Measurements from ENCODE around the gene GRK5. TPM values are rescaled to one million over a fixed set of nuclear protein-coding genes. Genes with fewer than 3 reads are reported as not detected.

The GRK5 gene
- total RNA-seq, 2 donors from 2014 or later, result 3.4 to 4.9 TPM

DNA sequence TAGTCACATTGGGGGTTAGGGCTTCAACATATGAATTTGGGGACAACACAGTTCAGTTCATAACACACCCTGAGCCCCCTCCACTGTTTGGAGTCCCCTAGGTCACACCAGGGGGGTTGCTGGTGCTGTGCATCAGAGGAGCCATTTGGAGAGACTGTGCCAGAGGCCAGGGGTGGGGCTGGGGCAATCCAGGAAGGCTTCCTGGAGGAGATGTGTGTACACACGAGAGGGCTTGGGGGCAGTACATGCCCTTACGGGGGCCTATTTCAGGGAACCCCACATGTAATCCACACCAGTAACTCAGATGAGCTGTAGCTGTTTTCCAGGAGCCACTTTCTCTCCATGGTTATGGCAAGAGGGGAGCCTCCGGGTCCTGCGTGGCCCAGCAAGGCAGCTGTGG is 151.7 kb downstream of the GRK5 start:
- intact Hi-C loops (cut with DNase I), result no loop called here
- ATAC-seq, result no peak

DNA sequence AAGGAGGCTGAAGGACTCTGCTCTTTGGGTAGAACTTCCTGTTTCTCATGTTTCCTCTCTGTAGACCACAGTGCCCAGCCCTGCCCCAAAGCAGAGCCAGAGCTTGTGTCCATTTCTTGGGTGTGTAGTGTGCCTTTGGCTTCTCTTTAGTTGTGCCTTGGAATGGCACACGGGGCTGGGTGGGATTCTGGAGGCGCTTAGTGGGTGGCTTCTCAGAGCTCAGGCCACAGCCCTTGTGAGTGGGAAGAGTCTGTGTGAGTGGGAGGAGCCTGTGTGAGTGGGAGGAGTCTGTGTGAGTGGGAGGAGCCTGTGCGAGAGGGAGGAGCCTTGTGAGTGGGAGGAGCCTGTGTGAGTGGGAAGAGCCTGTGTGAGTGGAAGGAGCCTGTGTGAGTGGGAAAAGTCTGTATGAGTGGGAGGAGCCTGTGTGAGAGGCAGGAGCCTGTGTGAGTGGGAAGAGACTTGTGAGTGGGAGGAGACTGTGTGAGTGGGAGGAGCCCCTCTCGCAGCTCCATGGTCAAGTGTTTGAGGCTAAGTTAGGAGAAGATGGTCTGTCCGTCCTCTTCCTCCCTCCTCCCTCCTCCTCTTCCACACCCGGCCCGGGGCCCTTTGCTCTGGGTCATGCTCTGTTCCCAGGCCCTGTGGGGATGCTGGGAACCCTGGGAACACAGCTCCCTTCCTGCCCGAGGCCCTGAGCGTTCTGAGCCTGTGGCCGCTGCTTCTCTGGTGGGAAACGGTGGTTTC is 153.0 kb downstream of the GRK5 start:
- Histone ChIP-seq H3K9me3 (peaks cover 0 to 8% (median 0%) of the 10 kb centered on the region in 3 donors), H3K4me3 (no peak overlapping the region), H3K4me1 (peaks cover 24% of the 10 kb centered on the region), H3K27me3 (no peaks in the 10 kb centered on the region), H3K36me3 (replicated peaks in 1 of 2; ENCODE audit: insufficient read depth in 1 of 2, low read depth in 2 of 2) (no peaks in the 10 kb centered on the region), H3K27ac (no peak overlapping the region)
- 88 to 95% methylated on average over 11 of the region's 11 CpGs for WGBS, 2 donors
- DNase-seq (no peak), ATAC-seq (peak; percentile 29)
- intact Hi-C loops (cut with DNase I), result no loop called here
- TF ChIP-seq POLR2A (IDR thresholded peaks at IDR 0.05), result no peak
- TF ChIP-seq, protein P1, sequence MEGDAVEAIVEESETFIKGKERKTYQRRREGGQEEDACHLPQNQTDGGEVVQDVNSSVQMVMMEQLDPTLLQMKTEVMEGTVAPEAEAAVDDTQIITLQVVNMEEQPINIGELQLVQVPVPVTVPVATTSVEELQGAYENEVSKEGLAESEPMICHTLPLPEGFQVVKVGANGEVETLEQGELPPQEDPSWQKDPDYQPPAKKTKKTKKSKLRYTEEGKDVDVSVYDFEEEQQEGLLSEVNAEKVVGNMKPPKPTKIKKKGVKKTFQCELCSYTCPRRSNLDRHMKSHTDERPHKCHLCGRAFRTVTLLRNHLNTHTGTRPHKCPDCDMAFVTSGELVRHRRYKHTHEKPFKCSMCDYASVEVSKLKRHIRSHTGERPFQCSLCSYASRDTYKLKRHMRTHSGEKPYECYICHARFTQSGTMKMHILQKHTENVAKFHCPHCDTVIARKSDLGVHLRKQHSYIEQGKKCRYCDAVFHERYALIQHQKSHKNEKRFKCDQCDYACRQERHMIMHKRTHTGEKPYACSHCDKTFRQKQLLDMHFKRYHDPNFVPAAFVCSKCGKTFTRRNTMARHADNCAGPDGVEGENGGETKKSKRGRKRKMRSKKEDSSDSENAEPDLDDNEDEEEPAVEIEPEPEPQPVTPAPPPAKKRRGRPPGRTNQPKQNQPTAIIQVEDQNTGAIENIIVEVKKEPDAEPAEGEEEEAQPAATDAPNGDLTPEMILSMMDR (IDR thresholded peaks at IDR 0.05), result no peak

More for the DNA sequence above, 151.7 kb downstream of the GRK5 start:
- no peak overlapping the region for H3K4me3 ChIP-seq
- H3K9me3 ChIP-seq, result peaks cover 0 to 8% (median 0%) of the 10 kb centered on the region in 3 donors
- H3K27me3 ChIP-seq, result no peaks in the 10 kb centered on the region
- H3K27ac ChIP-seq, result no peak overlapping the region
- TF ChIP-seq, protein P1 (IDR thresholded peaks at IDR 0.05), result no peak
- TF ChIP-seq POLR2A (IDR thresholded peaks at IDR 0.05), result no peak
- DNase-seq, result no peak
- H3K4me1 ChIP-seq, result peaks cover 12% of the 10 kb centered on the region
- 97 to 100% methylated on average over 2 to 4 of the region's 4 CpGs for WGBS, 2 donors
- no peaks in the 10 kb centered on the region for H3K36me3 ChIP-seq (replicated peaks in 1 of 2; ENCODE audit: insufficient read depth in 1 of 2, low read depth in 2 of 2)

DNA sequence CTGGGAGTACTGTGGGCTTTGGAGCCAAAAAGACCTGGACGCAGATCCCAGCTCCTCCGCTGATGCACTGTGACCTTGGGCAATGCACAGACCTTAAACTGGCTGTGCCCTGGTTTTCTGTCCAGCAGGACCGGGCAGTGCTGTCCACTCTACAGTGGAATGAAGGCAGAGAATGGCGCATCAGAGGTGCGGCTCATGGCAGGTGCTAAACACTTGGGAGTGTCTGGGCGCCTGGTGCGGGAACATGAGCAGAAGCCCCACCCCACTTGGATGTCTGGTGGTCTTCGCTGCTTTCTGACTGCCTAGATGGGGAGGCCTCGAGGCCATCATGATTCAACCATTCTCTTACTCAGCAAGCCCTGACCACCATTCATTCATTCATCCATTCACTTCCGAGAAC is 153.7 kb downstream of the GRK5 start:
- Histone ChIP-seq H3K36me3 (replicated peaks in 1 of 2; ENCODE audit: insufficient read depth in 1 of 2, low read depth in 2 of 2) (no peaks in the 10 kb centered on the region), H3K4me3 (no peak overlapping the region), H3K27me3 (no peaks in the 10 kb centered on the region), H3K9me3 (peaks cover 0 to 6% (median 0%) of the 10 kb centered on the region in 3 donors), H3K4me1 (peaks cover 29% of the 10 kb centered on the region), H3K27ac (no peak overlapping the region)
- no peak for TF ChIP-seq POLR2A (IDR thresholded peaks at IDR 0.05)
- TF ChIP-seq, protein P1 (IDR thresholded peaks at IDR 0.05), result no peak
- WGBS, 2 donors, result 90 to 99% methylated on average over 9 to 10 of the region's 10 CpGs
- no peak for ATAC-seq
- no peak for DNase-seq
- intact Hi-C loops (cut with DNase I), result no loop called here

DNA sequence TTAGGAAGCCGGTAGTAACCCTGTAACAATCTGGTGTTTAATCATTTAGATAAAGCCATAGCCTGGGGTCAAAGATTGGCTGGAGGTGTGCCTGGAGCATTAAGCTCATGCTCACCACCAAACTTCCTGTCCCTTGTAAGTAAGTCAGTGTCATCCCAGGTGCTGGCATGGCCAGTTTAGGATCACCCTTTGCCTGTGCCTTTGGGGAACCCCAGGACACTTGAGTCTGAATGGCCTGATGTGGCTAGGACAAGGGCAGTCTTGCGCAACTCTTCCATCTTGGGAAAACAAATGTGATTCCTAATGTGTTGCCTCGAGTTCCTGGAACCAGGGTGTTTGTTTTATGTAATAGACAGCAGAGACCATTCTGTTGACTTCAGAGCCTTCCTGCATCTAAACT is 154.8 kb downstream of the GRK5 start:
- ATAC-seq, result no peak

More for the DNA sequence above, 154.8 kb downstream of the GRK5 start:
- H3K4me1 ChIP-seq, result peaks cover 29% of the 10 kb centered on the region
- no peak for TF ChIP-seq POLR2A (IDR thresholded peaks at IDR 0.05)
- TF ChIP-seq, protein P1 (IDR thresholded peaks at IDR 0.05), result no peak
- no peak for DNase-seq
- H3K27ac ChIP-seq, result no peak overlapping the region
- H3K27me3 ChIP-seq, result no peaks in the 10 kb centered on the region
- H3K4me3 ChIP-seq, result no peak overlapping the region
- no peaks in the 10 kb centered on the region for H3K9me3 ChIP-seq
- intact Hi-C loops (cut with DNase I), result no loop called here
- H3K36me3 ChIP-seq (replicated peaks in 1 of 2; ENCODE audit: insufficient read depth in 1 of 2, low read depth in 2 of 2), result no peaks in the 10 kb centered on the region
- WGBS, 2 donors, result 29 to 33% methylated on average over 3 of the region's 3 CpGs
